PFSK-1 (cell line): ENCODE measurements around the gene CASKIN2.

Experiments
- POLR2AphosphoS5 ChIP-seq: IDR thresholded peaks from 2 replicates; pipeline ENCODE4 v1.6.1; 2012; ENCODE audit warnings: low read depth, mild to moderate bottlenecking, control low read depth, low read length, moderate library complexity
- SIN3A ChIP-seq: IDR thresholded peaks from 2 replicates; pipeline ENCODE4 v1.6.1; 2012; ENCODE audit warnings: mild to moderate bottlenecking, low read length, moderate library complexity, borderline replicate concordance; ENCODE audit not compliant: insufficient read depth
- TAF1 ChIP-seq: IDR thresholded peaks from 2 replicates; pipeline ENCODE4 v1.6.1; 2012; ENCODE audit warnings: low read length, control low read depth, borderline replicate concordance; ENCODE audit not compliant: insufficient read depth
- TF ChIP-seq, protein P1 (sequence below), 2 experiments: IDR thresholded peaks; 2 replicates each; pipeline versions ENCODE4 v1.6.1 to v1.8.0; 2011 to 2012; ENCODE audit warnings: low read depth in 2 of 2, low read length in 2 of 2, control low read depth in 1 of 2, inconsistent platforms in 1 of 2, mild to moderate bottlenecking in 1 of 2, moderate library complexity in 1 of 2; ENCODE audit not compliant: insufficient read depth in 1 of 2

DNA sequence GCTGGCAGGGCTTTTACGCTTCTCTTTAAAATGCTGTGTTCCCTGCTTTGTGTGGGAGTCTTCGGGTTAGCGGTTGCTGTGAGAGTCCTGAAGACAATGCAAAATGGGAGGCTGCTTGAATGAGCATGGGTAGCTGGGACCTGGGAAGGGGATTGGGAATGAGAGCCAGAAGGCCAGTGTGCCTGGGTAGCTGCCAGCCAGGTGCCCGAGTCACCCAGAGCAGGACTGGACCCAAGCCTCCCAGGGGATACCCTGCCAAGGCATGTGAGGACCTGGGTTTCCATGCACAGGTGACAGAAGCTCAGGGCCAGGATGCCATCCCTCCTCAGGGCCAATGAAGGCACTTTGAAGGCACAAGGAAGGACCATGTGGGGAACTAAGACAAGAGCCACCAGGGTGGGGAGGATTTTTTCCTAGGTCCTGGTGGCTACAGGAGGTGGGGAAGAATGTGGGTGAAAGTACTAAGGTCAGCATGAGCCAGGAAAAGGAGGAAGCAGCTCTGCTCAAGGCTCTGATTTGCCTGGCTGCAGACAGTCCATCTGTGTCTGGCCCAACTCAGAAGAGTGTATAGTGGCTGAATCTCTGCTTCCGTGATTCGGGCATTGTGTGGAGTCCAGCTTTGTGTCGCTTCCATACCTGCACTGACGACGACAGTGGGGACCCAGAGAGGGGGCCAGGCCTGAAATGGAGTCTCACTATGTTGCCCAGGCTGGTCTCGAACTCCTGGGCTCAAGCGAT is 38.4 kb downstream of the CASKIN2 start:
- TF ChIP-seq TAF1 (no peak), POLR2AphosphoS5 (no peak), SIN3A (no peak)
- TF ChIP-seq, protein P1, sequence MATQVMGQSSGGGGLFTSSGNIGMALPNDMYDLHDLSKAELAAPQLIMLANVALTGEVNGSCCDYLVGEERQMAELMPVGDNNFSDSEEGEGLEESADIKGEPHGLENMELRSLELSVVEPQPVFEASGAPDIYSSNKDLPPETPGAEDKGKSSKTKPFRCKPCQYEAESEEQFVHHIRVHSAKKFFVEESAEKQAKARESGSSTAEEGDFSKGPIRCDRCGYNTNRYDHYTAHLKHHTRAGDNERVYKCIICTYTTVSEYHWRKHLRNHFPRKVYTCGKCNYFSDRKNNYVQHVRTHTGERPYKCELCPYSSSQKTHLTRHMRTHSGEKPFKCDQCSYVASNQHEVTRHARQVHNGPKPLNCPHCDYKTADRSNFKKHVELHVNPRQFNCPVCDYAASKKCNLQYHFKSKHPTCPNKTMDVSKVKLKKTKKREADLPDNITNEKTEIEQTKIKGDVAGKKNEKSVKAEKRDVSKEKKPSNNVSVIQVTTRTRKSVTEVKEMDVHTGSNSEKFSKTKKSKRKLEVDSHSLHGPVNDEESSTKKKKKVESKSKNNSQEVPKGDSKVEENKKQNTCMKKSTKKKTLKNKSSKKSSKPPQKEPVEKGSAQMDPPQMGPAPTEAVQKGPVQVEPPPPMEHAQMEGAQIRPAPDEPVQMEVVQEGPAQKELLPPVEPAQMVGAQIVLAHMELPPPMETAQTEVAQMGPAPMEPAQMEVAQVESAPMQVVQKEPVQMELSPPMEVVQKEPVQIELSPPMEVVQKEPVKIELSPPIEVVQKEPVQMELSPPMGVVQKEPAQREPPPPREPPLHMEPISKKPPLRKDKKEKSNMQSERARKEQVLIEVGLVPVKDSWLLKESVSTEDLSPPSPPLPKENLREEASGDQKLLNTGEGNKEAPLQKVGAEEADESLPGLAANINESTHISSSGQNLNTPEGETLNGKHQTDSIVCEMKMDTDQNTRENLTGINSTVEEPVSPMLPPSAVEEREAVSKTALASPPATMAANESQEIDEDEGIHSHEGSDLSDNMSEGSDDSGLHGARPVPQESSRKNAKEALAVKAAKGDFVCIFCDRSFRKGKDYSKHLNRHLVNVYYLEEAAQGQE (IDR thresholded peaks at IDR 0.05; ENCODE audit: insufficient read depth in 1 of 2, low read depth in 2 of 2, low read length in 2 of 2): no peak
